ENCODE data around the gene PRTN3.
A peak's percentile ranks its signal among the peaks of the same experiment; 100 is the strongest.
"Not testable (repeated sequence)": the region's sequence is repeated elsewhere in the genome, so short reads cannot be mapped to it uniquely, and the experiment has no call there.

The PRTN3 gene

GRCh38 chr19:882871-883497 lies 42.2 kb downstream of the PRTN3 start:
- no peak for DNase-seq (ENCODE audit: low spot score)

DNA sequence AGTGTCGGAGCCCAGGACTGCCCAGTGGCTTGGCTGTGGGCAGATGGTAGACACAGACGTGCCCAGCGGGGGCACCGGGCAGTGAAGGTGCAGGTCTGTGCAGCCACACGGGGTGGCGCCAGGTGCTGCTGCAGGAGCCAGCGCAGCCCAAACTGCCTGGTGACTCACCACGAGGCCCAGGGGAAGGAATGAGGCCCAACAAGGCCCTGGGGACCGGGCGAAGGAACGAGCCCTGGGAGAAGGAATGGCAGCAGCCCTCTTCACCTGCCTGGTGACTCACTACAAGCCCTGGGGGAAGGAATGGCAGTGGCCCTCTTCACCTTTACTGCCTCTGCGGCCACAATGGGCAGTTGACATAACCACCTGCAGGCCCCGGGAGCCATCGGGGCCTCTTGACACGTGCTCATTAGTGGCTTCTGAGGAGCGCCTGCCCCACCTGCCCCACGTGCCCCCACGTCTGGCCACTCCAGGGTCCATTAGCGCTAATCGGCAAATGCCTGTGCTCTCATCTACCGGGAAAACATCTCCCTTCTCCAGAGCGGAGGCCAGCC lies 42.9 kb downstream of the PRTN3 start:
- DNase-seq (ENCODE audit: low spot score) = no peak

DNA sequence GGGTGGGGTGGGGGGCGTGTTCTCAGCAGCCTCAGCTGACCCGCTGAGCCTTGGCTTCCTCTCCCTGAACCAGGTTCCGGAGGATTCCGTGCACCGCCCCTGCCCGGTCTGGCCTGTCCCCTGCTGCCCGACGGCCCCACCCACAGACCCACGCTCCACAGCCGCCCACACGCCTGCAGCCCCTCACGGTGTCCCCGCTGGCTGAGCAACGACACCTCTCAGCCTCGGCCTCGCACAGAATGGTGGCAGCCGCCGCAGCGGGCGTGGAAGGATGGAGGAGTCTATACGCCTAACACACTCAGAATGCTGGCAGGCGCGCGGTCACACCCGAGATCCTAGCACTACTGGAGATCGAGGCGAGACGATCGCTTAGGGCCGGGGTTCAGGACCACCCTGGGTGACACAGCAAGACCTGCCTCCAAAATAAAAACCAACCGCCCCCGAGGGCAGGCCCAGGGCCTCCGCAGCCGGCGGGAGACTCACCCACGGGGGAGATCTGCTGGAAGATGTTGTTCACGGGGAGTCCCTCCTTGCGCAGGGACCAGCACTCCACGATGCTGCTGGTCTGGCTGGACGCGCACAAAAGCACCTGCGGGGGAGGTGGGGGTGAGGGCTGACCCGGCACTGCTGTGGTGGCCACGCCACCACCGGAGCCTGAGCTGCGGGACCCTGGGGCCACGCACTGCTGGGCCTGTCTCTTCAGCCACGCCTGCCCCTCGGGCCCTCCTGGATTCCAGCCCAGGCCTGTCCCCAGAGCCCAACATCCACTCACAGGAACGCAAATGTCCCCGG lies 43.8 kb downstream of the PRTN3 start:
- no peak for DNase-seq (ENCODE audit: low spot score)

- DNase-seq (ENCODE audit: low spot score) = no peak
Measured at GRCh38 chr19:885536-886224, 44.9 kb downstream of the PRTN3 start.

DNA sequence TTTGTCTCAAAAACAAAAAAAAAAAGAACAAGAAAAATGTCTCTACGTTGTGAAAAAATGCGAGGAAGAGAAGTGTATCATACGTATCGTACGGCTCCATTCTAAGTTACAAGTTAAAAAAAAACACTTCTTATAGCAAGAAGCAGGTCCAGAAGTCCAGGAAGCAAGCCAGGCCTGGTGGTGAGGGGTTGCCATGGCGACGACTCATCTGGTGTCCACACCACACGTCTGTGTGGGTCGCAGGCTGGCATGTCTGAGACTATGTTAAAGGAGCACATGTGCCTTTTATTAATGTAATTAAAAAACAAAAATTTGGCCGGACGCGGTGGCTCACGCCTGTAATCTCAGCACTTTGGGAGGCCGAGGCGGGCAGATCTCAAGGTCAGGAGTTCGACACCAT lies 46.3 kb downstream of the PRTN3 start:
- no peak for DNase-seq (ENCODE audit: low spot score)

- no peak for DNase-seq (ENCODE audit: low spot score)
Measured at GRCh38 chr19:887599-887998, 46.8 kb downstream of the PRTN3 start.

GRCh38 chr19:888581-889385 lies 48.0 kb downstream of the PRTN3 start:
- no peak for DNase-seq (ENCODE audit: low spot score)

- DNase-seq (ENCODE audit: low spot score) = no peak
Measured at GRCh38 chr19:889662-890295, 49.0 kb downstream of the PRTN3 start.

GRCh38 chr19:890831-891230 lies 50.0 kb downstream of the PRTN3 start:
- no peak for DNase-seq (ENCODE audit: low spot score)

DNA sequence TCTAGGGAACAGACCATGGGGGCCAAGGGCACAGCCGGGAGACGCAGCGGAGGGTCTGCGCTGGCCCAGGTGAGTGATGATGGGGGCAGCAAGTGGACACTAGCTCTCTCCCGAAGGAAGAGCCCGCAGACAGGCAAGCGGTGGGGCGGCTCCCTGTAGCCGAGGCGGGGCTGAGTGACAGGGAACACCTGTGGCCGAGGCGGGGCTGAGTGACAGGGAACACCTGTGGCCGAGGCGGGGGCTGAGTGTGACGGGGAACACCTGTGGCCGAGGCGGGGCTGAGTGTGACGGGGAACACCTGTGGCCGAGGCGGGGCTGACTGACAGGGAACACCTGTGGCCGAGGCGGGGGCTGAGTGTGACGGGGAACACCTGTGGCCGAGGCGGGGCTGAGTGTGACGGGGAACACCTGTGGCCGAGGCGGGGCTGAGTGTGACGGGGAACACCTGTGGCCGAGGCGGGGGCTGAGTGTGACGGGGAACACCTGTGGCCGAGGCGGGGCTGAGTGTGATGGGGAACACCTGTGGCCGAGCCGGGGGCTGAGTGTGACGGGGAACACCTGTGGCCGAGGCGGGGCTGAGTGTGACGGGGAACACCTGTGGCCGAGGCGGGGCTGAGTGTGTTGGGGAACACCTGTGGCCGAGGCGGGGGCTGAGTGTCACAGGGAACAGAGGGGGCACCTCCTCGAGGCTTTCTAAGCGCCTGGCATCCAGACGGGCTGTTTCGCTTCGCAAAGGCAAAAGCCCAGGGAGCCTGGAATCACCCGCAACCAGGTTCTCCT lies 50.8 kb downstream of the PRTN3 start:
- DNase-seq (ENCODE audit: low spot score) = not testable (repeated sequence)

GRCh38 chr19:892243-892893 lies 51.6 kb downstream of the PRTN3 start:
- peak; percentile 62 for DNase-seq (ENCODE audit: low spot score)

GRCh38 chr19:892894-893689 lies 52.3 kb downstream of the PRTN3 start, which contains the start of the genes MED16 and RNU6-9:
Gene MED16, minus strand, starts transcription at chr19:893187. Its CDS starts 2,056 bp downstream, at chr19:891131.
Gene RNU6-9, plus strand, starts transcription at chr19:893484.
- DNase-seq (ENCODE audit: low spot score) = peak; percentile 98

GRCh38 chr19:896434-896833 lies 55.6 kb downstream of the PRTN3 start:
- no peak for DNase-seq (ENCODE audit: low spot score)

GRCh38 chr19:896999-897398 lies 56.2 kb downstream of the PRTN3 start:
- DNase-seq (ENCODE audit: low spot score) = no peak

DNA sequence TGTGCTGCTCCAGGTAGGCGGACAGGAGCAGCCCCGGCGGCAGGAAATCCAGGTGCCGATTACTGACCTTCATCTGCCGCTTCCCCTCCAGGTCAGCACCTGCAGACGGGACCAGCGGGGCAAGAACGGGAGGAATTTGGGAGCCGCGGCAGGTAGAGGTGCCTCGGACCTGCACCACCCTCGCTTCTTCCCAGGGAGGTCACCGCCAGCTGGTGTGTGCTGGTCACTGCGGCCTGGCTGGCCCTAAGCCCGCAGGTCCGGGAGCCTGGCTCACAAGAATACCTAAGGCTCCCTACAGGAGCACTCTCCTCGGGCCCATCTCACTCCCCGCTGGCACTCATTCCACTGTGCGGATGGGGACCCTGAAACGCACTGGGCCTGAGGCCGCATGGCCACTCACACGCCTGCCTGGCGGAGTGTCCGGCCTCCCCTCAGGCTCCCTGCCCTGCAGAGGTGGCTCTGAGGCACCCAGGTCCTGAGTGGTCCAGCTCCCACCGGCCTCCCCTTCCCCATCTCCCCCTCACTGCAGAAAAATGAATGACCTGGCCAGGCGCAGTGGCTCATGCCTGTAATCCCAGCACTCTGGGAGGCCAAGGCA lies 56.7 kb downstream of the PRTN3 start:
- no peak for DNase-seq (ENCODE audit: low spot score)

Data from GM03348 (cell line).